Psoas muscle (tissue), 8 donors: Measurements from ENCODE around the gene CAMTA1. TPM values are rescaled to one million over a fixed set of nuclear protein-coding genes. Genes with fewer than 3 reads are reported as not detected.

Experiments used
- ATAC-seq, 4 donors: fragments of 200-7000 bp; cut with Tn5 transposase; one replicate each; pipeline ENCODE4 v1.9.1; 2020; ENCODE audit warnings: moderate library complexity in 3 of 4, mild to moderate bottlenecking in 2 of 4
- DNase-seq, 2 donors: peaks; one replicate each; pipeline ENCODE4 v3.0.0-alpha.2; 2020
- H3K27ac ChIP-seq: fragments of 200-600 bp; one replicate; pipeline ENCODE4 v1.8.0; 2022
- H3K27me3 ChIP-seq, 3 donors: fragments of 200-600 bp in 1 of 3; one replicate each; pipeline versions ENCODE4 v1.6.1 to v1.8.0; 2013 to 2022; ENCODE audit warnings: low read length in 2 of 3, mild to moderate bottlenecking in 2 of 3, moderate library complexity in 1 of 3; ENCODE audit not compliant: insufficient read depth in 3 of 3
- H3K36me3 ChIP-seq, 2 donors: fragments of 200-600 bp in 1 of 2; one replicate each; pipeline versions ENCODE4 v1.6.1 to v1.8.0; 2013 to 2022; ENCODE audit warnings: low read depth in 1 of 2, mild to moderate bottlenecking in 1 of 2, moderate library complexity in 1 of 2; ENCODE audit not compliant: insufficient read depth in 1 of 2
- H3K4me1 ChIP-seq: fragments of 200-600 bp; one replicate; pipeline ENCODE4 v1.8.0; 2022
- H3K4me3 ChIP-seq: fragments of 200-600 bp; one replicate; pipeline ENCODE4 v1.8.0; 2022; ENCODE audit warnings: mild to moderate bottlenecking
- H3K9me3 ChIP-seq: fragments of 200-600 bp; one replicate; pipeline ENCODE4 v1.8.0; 2022
- WGBS, 3 donors: extraction: QIAGEN DNeasy Blood & Tissue Kit; methylation state at CpG; one replicate each; pipeline versions ENCODE4 v1.1.6 to v1.1.7; 2013; 5-methylcytosine and 5-hydroxymethylcytosine counted together
- intact Hi-C, 2 donors: fragments of 100-400 bp; cut with DNase I; formaldehyde crosslinking; loops; one replicate each; pipeline versions ENCODE4 v1.11.0 to v1.14.2; 2022
- polyA plus RNA-seq, 3 donors: library from polyadenylated mRNA; stranded (reverse); fragments of 200-250 nt; gene quantifications; one replicate each; pipeline ENCODE4 v1.2.3, GENCODE V29; 2013
- total RNA-seq, 4 donors: library from RNA; stranded (reverse); fragmentation: NEBNext Ultra II Directional in 2 of 4; extraction: Animal tissue kit (Norgen Biotek cat#: 25700) in 2 of 4; gene quantifications; one replicate each; pipeline versions ENCODE4 v1.2.1 to v1.2.4, GENCODE V29; 2021 to 2023
- TF ChIP-seq, protein P1 (sequence below): fragments of 200-600 bp; IDR thresholded peaks from one replicate; pipeline ENCODE4 v1.8.0; 2022; ENCODE audit warnings: antibody characterized with exemption
- donor health status: healthy with polysubstance abuse.
- donor health status: DM: no; HTN: no; CAD: no; lungs with moderate emphysema.
- donor health status: Bipolar disorder and iron deficiency.
- donor health status: healthy.
- donor health status: DM: yes; HTN: yes; CAD: no.
- donor health status: DM: no; HTN: no; CAD: no.
- donor health status: DM: no; HTN: no; CAD: no.
- donor health status: DM: yes; HTN: yes; CAD: no.

CAMTA1 gene
- total and polyA plus RNA-seq, 7 donors = 64.6 to 206 (median 76.5) TPM

DNA sequence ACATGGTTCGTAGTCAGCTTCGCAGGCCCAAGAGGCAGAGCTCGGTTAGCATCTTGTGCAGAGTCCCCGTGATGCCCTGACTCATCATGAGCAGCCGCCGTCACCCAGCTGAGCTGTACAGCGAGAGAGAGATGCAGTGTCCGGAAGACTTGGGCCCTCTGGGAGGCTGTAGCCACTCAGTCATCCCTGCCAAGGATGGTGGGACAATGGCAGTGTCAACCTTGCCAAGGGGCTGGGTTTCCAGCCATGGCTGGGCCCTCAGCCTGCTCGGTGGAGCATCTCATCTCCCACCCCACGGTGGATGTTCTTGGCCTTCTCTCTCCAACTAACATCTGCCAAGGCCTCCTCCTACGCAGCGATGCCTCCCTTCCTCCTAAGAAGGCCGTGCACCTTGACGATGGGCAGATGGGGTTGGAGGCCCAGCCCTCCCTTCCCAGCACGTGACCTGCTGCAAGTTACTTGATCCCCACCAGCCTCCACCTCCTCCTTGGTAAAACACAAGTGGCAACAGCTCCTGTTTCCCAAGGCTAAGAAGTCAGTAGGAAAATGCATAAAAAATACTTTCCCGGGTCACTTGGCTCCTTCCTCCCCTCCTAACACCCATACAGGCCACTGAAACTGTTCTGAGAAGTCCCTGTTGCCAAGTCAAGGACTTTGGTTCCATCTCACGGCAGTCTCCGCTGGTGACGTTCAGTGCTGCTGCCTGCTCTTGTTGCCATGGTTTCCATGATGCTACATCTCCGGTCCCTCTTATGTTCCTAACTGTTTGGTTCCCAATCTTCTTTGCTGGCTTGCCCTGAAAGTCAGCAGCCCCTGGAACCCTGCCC is 601.2 kb downstream of the CAMTA1 start:
- H3K36me3 ChIP-seq = no peaks in the 10 kb centered on the region
- H3K4me3 ChIP-seq = no peak overlapping the region
- H3K4me1 ChIP-seq = no peaks in the 10 kb centered on the region
- no peaks in the 10 kb centered on the region for H3K9me3 ChIP-seq
- ATAC-seq (no peak), DNase-seq (no peak)
- no peak overlapping the region for H3K27ac ChIP-seq
- WGBS, 3 donors = 67 to 79% (median 73%) methylated on average over 20 of the region's 20 CpGs
- intact Hi-C loops = no loop called here
- H3K27me3 ChIP-seq = peaks cover 0 to 2% (median 0%) of the 10 kb centered on the region in 3 donors
- TF ChIP-seq, protein P1, sequence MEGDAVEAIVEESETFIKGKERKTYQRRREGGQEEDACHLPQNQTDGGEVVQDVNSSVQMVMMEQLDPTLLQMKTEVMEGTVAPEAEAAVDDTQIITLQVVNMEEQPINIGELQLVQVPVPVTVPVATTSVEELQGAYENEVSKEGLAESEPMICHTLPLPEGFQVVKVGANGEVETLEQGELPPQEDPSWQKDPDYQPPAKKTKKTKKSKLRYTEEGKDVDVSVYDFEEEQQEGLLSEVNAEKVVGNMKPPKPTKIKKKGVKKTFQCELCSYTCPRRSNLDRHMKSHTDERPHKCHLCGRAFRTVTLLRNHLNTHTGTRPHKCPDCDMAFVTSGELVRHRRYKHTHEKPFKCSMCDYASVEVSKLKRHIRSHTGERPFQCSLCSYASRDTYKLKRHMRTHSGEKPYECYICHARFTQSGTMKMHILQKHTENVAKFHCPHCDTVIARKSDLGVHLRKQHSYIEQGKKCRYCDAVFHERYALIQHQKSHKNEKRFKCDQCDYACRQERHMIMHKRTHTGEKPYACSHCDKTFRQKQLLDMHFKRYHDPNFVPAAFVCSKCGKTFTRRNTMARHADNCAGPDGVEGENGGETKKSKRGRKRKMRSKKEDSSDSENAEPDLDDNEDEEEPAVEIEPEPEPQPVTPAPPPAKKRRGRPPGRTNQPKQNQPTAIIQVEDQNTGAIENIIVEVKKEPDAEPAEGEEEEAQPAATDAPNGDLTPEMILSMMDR = no peak

DNA sequence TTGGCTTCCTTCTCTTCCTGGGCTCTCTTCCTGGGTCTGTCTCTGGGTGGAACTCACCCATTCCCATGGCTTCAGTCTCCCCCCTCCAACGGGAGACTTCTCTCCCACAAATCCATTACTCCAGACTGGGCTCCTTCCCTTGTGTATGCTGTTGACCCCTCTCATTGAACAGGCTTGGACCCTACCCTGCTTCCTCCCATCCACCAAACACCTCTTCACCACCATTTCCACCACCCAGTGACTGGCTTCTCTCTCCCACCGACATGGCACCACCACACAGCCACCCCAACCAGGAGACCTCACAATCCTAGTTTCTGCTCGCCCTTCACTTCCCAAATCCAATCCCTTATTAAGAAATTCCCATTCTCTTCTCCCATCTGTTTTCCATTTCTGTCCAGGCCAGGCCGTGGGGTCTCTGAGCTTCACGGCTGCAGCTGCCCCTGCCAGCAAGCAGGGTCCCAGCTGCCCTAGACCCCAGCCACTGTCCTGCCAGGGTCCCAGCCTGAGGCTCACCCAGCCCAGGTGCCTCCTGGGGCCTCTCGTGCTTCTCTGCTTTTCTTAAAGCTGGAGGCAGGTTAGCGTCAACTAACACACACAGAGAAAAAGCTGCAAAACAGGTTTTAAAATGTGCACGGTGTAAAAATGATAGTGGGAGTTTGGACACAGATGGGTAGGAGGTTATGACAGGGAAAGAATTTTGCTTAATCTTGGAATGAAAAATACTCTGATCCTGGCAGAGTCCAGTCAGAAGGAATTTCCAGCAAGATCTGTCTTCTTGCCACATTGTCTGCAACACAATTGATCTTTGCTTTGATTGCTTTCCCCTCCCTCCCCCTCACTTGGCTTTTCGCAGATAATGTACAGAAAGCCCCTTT is 602.0 kb downstream of the CAMTA1 start:
- no peak for ATAC-seq
- whole genome bisulfite sequencing, 3 donors = 66 to 75% (median 66%) methylated on average over 9 of the region's 9 CpGs
- H3K4me1 ChIP-seq = no peaks in the 10 kb centered on the region
- no peak overlapping the region for H3K27ac ChIP-seq
- no peak for DNase-seq
- H3K9me3 ChIP-seq = no peaks in the 10 kb centered on the region
- no peaks in the 10 kb centered on the region for H3K36me3 ChIP-seq
- H3K4me3 ChIP-seq = no peak overlapping the region
- peaks cover 0 to 2% (median 0%) of the 10 kb centered on the region in 3 donors for H3K27me3 ChIP-seq
- intact Hi-C loops = no loop called here
- TF ChIP-seq, protein P1 = no peak

DNA sequence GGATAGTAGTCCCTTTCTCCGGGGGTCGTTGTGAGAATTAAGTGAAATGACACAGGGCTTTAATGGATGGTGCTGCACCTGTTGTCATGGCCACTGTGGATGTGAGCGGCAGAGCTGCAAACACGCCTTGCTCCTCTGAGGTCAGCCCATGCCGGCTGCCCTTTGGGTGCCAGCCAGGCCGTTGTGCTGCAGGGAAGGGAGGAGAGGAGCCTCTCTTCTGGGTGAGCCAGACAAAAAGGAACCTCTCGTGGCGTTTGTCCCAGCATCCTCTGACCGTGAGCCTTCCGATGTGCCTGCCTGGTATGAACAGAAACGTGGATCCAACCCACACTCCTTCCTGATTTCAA is 602.9 kb downstream of the CAMTA1 start:
- Histone ChIP-seq H3K27ac (no peak overlapping the region), H3K36me3 (no peaks in the 10 kb centered on the region), H3K4me1 (no peaks in the 10 kb centered on the region), H3K27me3 (peaks cover 0 to 2% (median 0%) of the 10 kb centered on the region in 3 donors), H3K9me3 (no peaks in the 10 kb centered on the region), H3K4me3 (no peak overlapping the region)
- intact Hi-C loops = no loop called here
- ATAC-seq (peak in 1 of 4 donors; percentile 13), DNase-seq (no peak)
- 25 to 29% (median 28%) methylated on average over 11 of the region's 11 CpGs for WGBS, 3 donors
- TF ChIP-seq, protein P1 = no peak

DNA sequence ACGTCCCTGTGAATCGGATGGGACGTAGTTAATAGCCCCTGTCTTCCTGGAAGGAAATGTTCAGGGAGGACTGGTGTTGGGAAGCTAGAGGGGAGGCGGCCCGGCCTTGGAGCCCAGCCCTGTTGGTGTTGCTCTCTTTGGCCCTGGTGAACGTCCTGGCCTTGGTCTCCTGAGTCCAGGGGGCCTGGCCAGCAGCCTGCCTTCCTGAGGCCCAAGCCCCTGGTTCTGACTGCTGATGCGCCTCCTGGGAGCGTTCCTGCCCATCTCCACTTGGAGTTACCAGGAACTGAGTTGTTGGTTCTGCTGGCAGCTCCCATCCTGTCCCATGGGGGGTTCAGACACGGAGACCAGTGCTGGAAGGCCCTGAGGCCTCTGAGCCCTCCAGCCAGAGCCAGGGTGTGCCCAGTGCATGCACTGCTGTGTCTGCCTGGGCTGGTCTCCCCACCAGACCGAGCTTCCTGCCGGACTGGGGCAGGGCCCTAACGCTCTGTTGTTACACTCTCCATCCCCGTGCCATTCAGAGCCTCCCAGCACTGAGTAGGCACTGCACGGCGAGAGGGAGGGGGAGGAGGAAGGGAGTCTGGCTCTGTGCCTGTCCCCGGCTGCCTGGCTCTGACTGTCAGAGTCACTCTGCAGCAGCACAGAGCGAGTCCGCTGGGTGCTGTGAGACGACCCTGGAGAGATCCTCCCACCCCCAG is 603.4 kb downstream of the CAMTA1 start:
- intact Hi-C loops = no loop called here
- H3K36me3 ChIP-seq = no peaks in the 10 kb centered on the region
- H3K4me1 ChIP-seq = no peaks in the 10 kb centered on the region
- TF ChIP-seq, protein P1 = no peak
- DNase-seq (no peak), ATAC-seq (peak; percentile 47 to 61 (median 56))
- peaks cover 0 to 2% (median 0%) of the 10 kb centered on the region in 3 donors for H3K27me3 ChIP-seq
- 30 to 31% (median 31%) methylated on average over 19 of the region's 19 CpGs for WGBS, 3 donors
- no peaks in the 10 kb centered on the region for H3K9me3 ChIP-seq
- peak overlapping the region; percentile 1 for H3K27ac ChIP-seq
- no peak overlapping the region for H3K4me3 ChIP-seq
